Measurements from ENCODE around the gene KRT82. TPM values are rescaled to one million over a fixed set of nuclear protein-coding genes. Genes with fewer than 3 reads are reported as not detected.
A peak's percentile ranks its signal among the peaks of the same experiment; 100 is the strongest.
"Not testable (repeated sequence)": the region's sequence is repeated elsewhere in the genome, so short reads cannot be mapped to it uniquely, and the experiment has no call there.

The KRT82 gene
- total RNA-seq, 1 donor from 2014 or later: not detected

- DNase-seq (ENCODE audit: low read depth): no peak
These were observed 44.6 kb downstream of the KRT82 start for GRCh38 chr12:52361553-52361952.

GRCh38 chr12:52360663-52361271, 45.4 kb downstream of the KRT82 start:
- DNase-seq (ENCODE audit: low read depth): no peak

DNA sequence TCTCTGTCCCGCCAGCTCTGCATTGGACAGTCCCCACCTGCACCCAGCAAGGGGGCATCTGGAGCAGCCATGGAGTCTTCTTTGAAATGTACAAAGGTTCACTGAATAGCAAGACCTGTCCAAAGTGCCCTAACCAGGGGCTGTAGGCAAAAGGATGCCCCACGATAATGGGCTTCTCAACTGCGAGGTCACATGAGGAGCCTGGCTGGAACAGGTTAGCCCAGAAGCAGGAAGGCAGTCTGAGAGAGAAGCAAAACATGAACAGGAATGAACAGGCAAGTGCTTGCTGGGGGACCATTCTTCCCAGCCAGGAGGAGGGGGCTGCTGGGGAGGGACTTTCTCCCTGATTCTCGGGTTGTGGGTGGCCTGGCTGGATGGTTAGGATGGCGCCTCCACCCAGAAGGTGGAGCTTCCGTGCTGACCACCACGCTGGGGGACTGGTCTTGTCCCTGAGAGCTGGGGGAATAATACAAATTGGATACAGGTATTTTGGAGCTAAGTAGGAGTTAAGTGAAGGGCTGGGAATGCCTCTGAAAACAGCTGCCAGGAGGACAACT, 46.0 kb downstream of the KRT82 start:
- no peak for DNase-seq (ENCODE audit: low read depth)

GRCh38 chr12:52359621-52360061, 46.5 kb downstream of the KRT82 start:
- DNase-seq (ENCODE audit: low read depth): no peak

DNA sequence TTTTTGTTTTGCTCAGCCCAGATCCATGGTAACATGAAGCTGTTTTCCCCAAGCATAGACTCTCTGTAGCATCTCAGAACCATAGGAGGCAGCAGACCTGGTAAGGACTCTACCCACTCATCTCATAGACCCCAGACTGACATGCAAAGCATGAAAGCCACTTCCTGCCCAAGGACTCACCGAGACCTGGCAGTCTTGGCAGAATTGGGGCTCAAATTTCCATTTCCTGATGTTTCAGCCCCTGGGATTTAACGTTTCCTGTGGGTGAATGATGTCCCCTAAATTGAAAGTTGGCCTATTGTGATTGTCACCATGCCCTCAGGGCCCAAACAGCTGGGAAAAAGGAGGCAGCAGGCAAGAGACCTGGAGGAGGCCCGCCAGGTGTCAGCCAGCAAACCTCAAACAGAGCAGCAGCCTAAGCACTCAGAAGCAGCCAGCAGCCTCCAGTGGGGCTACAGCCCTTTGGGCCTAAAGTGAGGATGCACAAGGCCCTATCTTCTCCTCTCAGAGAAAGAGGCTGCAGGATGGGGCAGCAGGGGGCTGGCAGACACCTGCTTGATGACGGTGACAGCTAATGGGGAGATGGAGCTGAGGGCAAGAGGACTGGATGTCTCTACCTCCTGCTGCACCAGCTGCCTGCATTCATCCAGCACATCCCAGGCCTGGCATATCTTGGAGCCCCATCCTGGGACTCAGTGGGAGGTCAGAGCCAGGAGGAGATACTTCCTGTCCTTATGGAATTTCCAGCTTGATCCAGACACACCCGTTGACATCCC, 47.4 kb downstream of the KRT82 start:
- DNase-seq (ENCODE audit: low read depth): no peak

DNA sequence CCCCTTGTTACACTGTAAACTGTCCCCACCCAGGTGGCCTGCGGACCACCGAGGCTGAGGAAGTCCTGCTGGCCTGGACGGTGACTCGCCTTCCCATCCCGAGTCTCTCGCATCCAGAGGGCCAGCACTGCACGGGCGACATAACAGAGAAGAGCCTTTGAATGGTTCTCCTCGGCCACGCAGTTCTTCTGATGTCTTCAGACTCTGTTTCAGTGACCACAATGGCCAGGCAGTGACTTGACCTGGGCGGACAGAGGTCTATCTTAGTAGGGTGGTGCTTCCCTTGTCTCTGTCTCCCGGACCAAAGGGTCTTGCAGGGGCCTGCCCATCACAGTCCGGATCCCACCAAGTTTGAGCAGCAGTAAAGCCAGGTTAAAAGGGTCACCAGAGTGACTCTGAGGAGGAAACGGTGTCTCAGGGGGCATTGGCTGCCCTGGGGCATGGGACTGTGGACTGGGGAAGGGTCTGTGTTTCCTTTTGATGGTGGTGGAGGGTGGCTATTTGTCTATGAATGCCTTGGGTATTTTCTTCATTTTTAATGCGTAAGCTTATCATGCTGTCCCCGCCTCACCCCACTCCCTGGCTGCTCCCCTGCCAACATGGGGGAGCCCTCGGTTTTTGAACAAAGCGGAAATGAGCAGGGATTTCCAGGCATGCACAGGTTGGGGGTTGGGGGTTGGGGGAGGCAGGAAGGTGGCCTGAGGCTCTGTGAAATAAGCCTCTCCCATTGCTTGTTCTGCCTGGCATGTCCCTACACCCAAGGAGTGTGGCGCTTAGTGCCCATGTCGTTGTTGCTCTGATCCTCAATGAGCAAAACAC, 49.2 kb downstream of the KRT82 start:
- no peak for DNase-seq (ENCODE audit: low read depth)

GRCh38 chr12:52356031-52356761, 49.9 kb downstream of the KRT82 start:
- no peak for DNase-seq (ENCODE audit: low read depth)

DNA sequence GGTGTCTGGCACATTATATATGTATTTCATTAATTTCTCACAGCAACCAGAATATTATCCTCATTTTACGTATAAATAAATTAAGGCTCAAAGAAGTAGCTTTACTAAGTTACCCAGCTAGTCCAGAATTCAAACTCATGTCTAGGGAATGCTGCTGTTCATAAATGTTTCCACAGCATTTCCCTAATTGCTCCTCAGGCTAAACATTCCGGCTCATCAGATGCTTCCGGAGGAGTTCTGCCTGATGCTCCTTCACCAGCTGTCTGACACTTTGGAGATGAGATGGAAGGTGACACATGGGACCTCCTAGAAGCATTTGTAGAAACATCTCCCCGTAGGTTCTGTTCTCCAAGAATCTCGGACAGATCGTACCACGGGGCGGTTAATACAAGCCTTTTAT, 51.0 kb downstream of the KRT82 start:
- DNase-seq (ENCODE audit: low read depth): no peak

GRCh38 chr12:52354200-52354599, 51.9 kb downstream of the KRT82 start:
- no peak for DNase-seq (ENCODE audit: low read depth)

GRCh38 chr12:52353766-52354165, 52.4 kb downstream of the KRT82 start:
- no peak for DNase-seq (ENCODE audit: low read depth)

DNA sequence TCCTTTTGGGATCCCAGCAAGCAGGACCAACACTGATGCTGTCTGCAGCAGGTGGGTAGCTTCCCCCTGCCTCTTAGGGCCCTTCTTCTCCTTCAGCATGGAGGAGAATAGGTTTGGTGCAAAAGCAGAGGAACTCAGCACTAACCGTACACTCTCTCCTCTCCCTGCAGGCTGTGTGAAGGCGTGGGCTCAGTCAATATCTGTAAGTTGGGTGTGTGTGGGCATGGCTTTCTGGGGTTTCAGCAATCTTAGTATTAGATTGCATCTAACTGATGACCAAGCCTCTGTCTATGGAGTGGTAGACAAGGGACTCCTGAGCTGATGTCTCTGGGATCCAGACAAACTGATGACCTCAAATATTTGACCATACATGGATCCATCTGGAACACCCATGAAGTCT, 53.2 kb downstream of the KRT82 start:
- DNase-seq (ENCODE audit: low read depth): no peak

DNA sequence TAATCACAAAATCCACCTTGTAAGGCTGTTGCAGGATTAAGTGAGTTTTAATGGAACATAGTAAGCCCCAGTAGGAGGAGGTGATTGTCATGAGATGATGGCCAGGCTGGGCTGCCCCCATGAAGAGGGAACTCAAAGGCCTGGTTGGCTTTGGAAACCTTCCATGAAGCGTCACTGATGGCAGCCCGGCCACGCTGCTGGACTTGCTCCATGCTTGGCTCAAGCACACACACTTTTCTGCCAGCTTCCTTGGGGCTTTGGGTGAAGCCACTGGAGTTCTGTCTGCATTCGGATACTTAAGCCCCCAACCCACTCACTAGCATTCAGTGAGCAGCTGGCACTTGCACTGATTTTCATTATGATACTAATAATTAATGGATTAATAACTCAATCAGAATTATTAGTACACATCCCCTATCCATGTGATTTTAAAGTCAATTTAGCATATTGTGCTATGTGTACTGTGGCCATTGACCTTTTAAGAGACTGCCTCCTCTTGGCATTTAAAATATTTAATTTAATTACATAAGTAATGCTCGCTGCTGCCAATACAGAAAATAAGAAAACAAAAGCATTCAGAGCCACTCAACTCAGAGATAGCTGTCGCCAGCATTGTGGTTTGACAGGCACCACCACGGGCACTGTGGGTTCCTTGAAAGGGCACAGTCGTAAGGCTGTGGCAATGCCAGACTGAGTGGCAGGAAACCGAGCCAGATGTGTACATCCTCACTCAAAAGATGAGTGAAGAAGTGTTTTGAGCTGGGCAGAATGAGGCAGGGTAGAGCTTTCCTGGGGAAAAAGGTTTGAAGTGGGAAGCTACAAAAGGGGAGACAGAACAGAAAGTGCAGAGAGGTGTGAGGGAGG, 54.7 kb downstream of the KRT82 start:
- no peak for DNase-seq (ENCODE audit: low read depth)

DNA sequence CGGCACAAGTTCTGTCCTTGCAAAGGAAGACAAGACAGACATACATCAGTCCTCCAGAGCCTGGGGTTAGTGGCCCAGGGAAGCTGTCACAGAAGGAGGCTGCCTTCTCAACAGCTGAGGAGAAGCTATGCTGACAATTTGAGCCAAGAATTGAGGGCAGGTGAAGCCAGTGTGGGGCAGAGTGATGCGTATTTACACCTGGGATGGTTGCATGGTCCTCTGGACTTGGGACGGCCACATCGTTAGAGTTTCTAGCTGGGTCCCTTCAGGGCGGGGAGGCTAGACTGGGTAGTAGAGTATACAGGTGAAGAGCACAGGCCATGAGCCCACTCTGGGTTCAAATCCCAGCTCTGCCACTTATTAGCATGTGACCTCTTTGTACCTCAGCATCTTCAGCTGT, 55.3 kb downstream of the KRT82 start:
- no peak for DNase-seq (ENCODE audit: low read depth)

DNA sequence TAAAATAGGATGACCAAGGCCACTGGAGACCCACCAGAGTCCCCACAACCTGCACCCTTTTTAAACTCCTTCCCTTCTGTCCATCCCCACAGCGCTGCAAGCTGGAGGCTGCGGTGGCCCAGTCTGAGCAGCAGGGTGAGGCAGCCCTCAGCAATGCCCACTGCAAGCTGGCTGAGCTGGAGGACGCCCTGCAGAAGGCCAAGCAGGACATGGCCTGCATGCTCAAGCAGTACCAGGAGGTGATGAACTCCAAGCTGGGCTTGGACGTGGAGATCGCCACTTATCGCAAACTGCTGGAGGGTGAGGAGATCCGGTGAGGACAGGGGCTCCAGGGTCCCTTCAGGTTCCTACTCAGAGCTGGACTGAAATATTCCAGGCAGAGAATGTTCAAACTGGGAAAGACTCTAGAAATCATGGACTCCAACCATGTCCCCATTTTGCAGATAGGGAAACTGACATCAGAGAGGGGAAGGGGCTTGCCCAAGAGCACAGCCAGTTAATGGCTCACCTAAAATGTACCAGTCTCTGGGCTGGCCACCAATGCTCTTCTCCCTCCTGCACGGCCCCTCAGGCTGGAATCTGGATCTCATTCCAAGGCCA, 56.0 kb downstream of the KRT82 start:
- DNase-seq (ENCODE audit: low read depth): no peak

GRCh38 chr12:52349196-52349595, 56.9 kb downstream of the KRT82 start:
- peak; percentile 62 for DNase-seq (ENCODE audit: low read depth)

GRCh38 chr12:52347551-52348510, 58.3 kb downstream of the KRT82 start:
- DNase-seq (ENCODE audit: low read depth): no peak

- DNase-seq (ENCODE audit: low read depth): no peak
These were observed 59.1 kb downstream of the KRT82 start for GRCh38 chr12:52347016-52347415.

DNA sequence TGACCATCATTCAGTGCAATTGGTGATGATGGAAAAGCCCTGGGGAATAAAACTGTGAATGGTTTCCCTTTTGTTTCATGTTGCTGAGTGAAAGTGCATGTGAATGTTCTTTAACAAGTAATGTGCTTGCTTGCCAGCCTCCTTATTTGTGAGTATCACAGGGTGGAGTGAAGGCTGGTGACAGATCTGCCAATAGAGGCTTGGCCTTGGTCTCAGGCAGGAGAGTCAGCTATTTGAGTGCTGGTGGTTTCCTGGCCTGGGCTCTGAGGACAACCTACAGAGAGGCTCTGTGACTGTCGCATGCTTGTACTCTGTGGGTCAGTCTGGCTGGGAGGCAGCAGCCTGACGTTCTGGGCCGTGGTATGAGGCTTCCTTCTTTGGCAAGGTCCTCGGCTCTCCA, 59.5 kb downstream of the KRT82 start:
- DNase-seq (ENCODE audit: low read depth): peak; percentile 68

- DNase-seq (ENCODE audit: low read depth): not testable (repeated sequence)
These were observed 61.1 kb downstream of the KRT82 start for GRCh38 chr12:52345041-52345440.
